GM12891 (cell line): Measurements from ENCODE around the gene DIPK2A.

Experiments used
- POLR2A ChIP-seq: IDR thresholded peaks from 2 replicates; pipeline ENCODE4 v1.6.1; 2011; ENCODE audit warnings: low read depth, low read length, control low read depth
- POLR2AphosphoS5 ChIP-seq: IDR thresholded peaks from 2 replicates; pipeline ENCODE4 v1.6.1; 2011; ENCODE audit warnings: low read depth, low read length, control low read depth
- SPI1 ChIP-seq: IDR thresholded peaks from 2 replicates; pipeline ENCODE4 v1.6.1; 2011; ENCODE audit warnings: low read depth, low read length, control low read depth
- TAF1 ChIP-seq: IDR thresholded peaks from 2 replicates; pipeline ENCODE4 v1.6.1; 2011; ENCODE audit warnings: low read depth, low read length, control low read depth

- TF ChIP-seq TAF1 (no peak), POLR2A (no peak; the same call in 1 of the 2 replicates), POLR2AphosphoS5 (no peak; the same call in 1 of the 2 replicates), SPI1 (no peak)
Observed at GRCh38 chr3:143970773-143971358, 757 bp upstream of the DIPK2A start.
